ENCODE data around the gene ECHDC1.

- no peak for TF ChIP-seq ELF1 (IDR thresholded peaks at IDR 0.05; ENCODE audit: borderline replicate concordance, low read depth)
- TF ChIP-seq TCF7L2 (IDR thresholded peaks at IDR 0.05; ENCODE audit: borderline replicate concordance, extremely low read depth, insufficient read depth, insufficient read length), result no peak
- TF ChIP-seq, protein P1, sequence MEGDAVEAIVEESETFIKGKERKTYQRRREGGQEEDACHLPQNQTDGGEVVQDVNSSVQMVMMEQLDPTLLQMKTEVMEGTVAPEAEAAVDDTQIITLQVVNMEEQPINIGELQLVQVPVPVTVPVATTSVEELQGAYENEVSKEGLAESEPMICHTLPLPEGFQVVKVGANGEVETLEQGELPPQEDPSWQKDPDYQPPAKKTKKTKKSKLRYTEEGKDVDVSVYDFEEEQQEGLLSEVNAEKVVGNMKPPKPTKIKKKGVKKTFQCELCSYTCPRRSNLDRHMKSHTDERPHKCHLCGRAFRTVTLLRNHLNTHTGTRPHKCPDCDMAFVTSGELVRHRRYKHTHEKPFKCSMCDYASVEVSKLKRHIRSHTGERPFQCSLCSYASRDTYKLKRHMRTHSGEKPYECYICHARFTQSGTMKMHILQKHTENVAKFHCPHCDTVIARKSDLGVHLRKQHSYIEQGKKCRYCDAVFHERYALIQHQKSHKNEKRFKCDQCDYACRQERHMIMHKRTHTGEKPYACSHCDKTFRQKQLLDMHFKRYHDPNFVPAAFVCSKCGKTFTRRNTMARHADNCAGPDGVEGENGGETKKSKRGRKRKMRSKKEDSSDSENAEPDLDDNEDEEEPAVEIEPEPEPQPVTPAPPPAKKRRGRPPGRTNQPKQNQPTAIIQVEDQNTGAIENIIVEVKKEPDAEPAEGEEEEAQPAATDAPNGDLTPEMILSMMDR (IDR thresholded peaks at IDR 0.05 in 2 of 3, conservative IDR thresholded peaks at IDR 0.05 in 1 of 3; ENCODE audit: borderline replicate concordance in 1 of 3, insufficient read depth in 1 of 3, low read depth in 2 of 3, low read length in 2 of 3), result no peak
- TF ChIP-seq JUND (IDR thresholded peaks at IDR 0.05), result no peak
- no peak for TF ChIP-seq EZH2 (IDR thresholded peaks at IDR 0.05)
- TF ChIP-seq YY1 (IDR thresholded peaks at IDR 0.05; ENCODE audit: extremely low read depth, insufficient replicate concordance, low read depth, low read length), result no peak
- no peak for TF ChIP-seq POLR2AphosphoS5 (IDR thresholded peaks at IDR 0.05; ENCODE audit: low read depth, low read length)
Observed at GRCh38 chr6:127298475-127298874, 44.9 kb downstream of the ECHDC1 start.

All from HCT116 (cell line).